ENCODE data around the gene ELOVL5. TPM values are rescaled to one million over a fixed set of nuclear protein-coding genes. Genes with fewer than 3 reads are reported as not detected.
"Not testable (repeated sequence)": the region's sequence is repeated elsewhere in the genome, so short reads cannot be mapped to it uniquely, and the experiment has no call there.

ELOVL5 gene
- total RNA-seq, 1 experiment from 2014 or later = 121 TPM

GRCh38 chr6:53317861-53318260, 30.9 kb downstream of the ELOVL5 start:
- no peak overlapping the region for H3K56ac ChIP-seq (ENCODE audit: insufficient read length, low read depth, low read length)
- Mint-ChIP-seq H3K27me3 (ENCODE audit: low read depth) (no peaks in the 10 kb centered on the region), H3K36me3 (ENCODE audit: insufficient read depth in 1 of 3, low read depth in 3 of 3) (peaks cover 0 to 3% (median 3%) of the 10 kb centered on the region in 3 experiments; a peak in 3 of 7 replicates), H3K9me3 (no peaks in the 10 kb centered on the region), H3K4me3 (no peak overlapping the region), H3K27ac (peak overlapping the region in 1 of 3 experiments; percentile 59; a peak in 1 of 7 replicates), H3K4me1 (peaks cover 28 to 30% of the 10 kb centered on the region in 2 experiments)
- no peak overlapping the region for H3K4ac ChIP-seq (ENCODE audit: low read depth, low read length)
- no CpG with 5 or more reads among the region's 2 CpGs for WGBS (ENCODE audit: extremely low coverage, insufficient read length, low lambda C conversion rate)
- H3K27ac ChIP-seq (ENCODE audit: insufficient read length, low read depth, low read length) = no peak overlapping the region
- TF ChIP-seq CTCF (conservative IDR thresholded peaks at IDR 0.05) = no peak
- no peak overlapping the region for H4K8ac ChIP-seq (replicated peaks; ENCODE audit: insufficient read length, low read depth, low read length)
- no peak overlapping the region for H2AFZ ChIP-seq (ENCODE audit: low read length)
- no peak overlapping the region for H3T11ph ChIP-seq (ENCODE audit: low read length)
- no peaks in the 10 kb centered on the region for H4K20me1 ChIP-seq (ENCODE audit: control insufficient read depth, insufficient read depth, insufficient read length)
- H3K23ac ChIP-seq (ENCODE audit: insufficient read length, low read depth, low read length) = no peak overlapping the region
- no peak overlapping the region for H2BK120ac ChIP-seq (ENCODE audit: low read depth, low read length, poor library complexity, severe bottlenecking)
- H2BK12ac ChIP-seq (ENCODE audit: insufficient read length, low read depth, low read length) = no peak overlapping the region
- no peak overlapping the region for H3K9ac ChIP-seq (ENCODE audit: extremely low read depth, insufficient read length, low read length)
- H3K27me3 ChIP-seq (ENCODE audit: insufficient read depth, low read length) = no peaks in the 10 kb centered on the region
- H2AK5ac ChIP-seq (ENCODE audit: insufficient read length, low read length) = no peak overlapping the region
- H3K79me2 ChIP-seq (ENCODE audit: insufficient read depth, low read length) = peaks cover 31% of the 10 kb centered on the region; the same call in 1 of the 2 replicates
- H3K18ac ChIP-seq (ENCODE audit: insufficient read length, low read depth, low read length) = no peak overlapping the region
- no peak for DNase-seq
- no peak overlapping the region for H4K91ac ChIP-seq (ENCODE audit: insufficient read length, low read depth, low read length)
- H3K9me3 ChIP-seq (ENCODE audit: control insufficient read depth, low read depth, low read length) = no peaks in the 10 kb centered on the region
- H3K23me2 ChIP-seq (ENCODE audit: insufficient read length, low read depth, low read length, poor library complexity, severe bottlenecking) = no peaks in the 10 kb centered on the region
- no peak overlapping the region for H3K4me2 ChIP-seq (ENCODE audit: insufficient read depth, insufficient read length, low read length)
- no peak overlapping the region for H2BK20ac ChIP-seq (ENCODE audit: low read depth, low read length, poor library complexity, severe bottlenecking)
- H2BK5ac ChIP-seq (ENCODE audit: insufficient read length, low read length) = no peak overlapping the region
- H3K14ac ChIP-seq (ENCODE audit: insufficient read depth, low read length) = no peak overlapping the region
- no peak overlapping the region for H2BK15ac ChIP-seq (ENCODE audit: low read depth, low read length)
- no peaks in the 10 kb centered on the region for H3K79me1 ChIP-seq (ENCODE audit: insufficient read depth, low read depth, low read length, poor library complexity, severe bottlenecking)
- H3K4me1 ChIP-seq (ENCODE audit: insufficient read depth, low read length) = no peaks in the 10 kb centered on the region
- H4K5ac ChIP-seq (ENCODE audit: insufficient read length, low read depth, low read length) = no peak overlapping the region

DNA sequence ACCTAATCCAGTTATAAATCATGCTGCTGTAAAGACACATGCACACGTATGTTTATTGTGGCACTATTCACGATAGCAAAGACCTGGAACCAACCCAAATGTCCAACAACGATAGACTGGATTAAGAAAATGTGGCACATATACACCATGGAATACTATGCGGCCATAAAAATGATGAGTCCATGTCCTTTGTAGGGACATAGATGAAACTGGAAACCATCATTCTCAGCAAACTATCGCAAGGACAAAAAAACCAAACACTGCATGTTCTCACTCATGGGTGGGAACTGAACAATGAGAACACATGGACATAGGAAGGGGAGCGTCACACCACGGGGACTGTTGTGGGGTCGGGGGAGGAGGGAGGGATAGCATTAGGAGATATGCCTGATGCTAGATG, 31.5 kb downstream of the ELOVL5 start:
- not testable (repeated sequence) for H3K27me3 ChIP-seq (ENCODE audit: insufficient read depth, low read length); H3K4me1 ChIP-seq (ENCODE audit: insufficient read depth, low read length); H4K5ac ChIP-seq (ENCODE audit: insufficient read length, low read depth, low read length); H2BK12ac ChIP-seq (ENCODE audit: insufficient read length, low read depth, low read length); H3K23ac ChIP-seq (ENCODE audit: insufficient read length, low read depth, low read length); H3K9me3 Mint-ChIP-seq; H4K8ac ChIP-seq (replicated peaks; ENCODE audit: insufficient read length, low read depth, low read length); H3T11ph ChIP-seq (ENCODE audit: low read length); H2BK20ac ChIP-seq (ENCODE audit: low read depth, low read length, poor library complexity, severe bottlenecking); H2BK15ac ChIP-seq (ENCODE audit: low read depth, low read length); H3K27ac ChIP-seq (ENCODE audit: insufficient read length, low read depth, low read length); H3K23me2 ChIP-seq (ENCODE audit: insufficient read length, low read depth, low read length, poor library complexity, severe bottlenecking); H3K56ac ChIP-seq (ENCODE audit: insufficient read length, low read depth, low read length); H3K14ac ChIP-seq (ENCODE audit: insufficient read depth, low read length); H3K4me3 Mint-ChIP-seq; H4K20me1 ChIP-seq (ENCODE audit: control insufficient read depth, insufficient read depth, insufficient read length); H3K4me2 ChIP-seq (ENCODE audit: insufficient read depth, insufficient read length, low read length); H3K4ac ChIP-seq (ENCODE audit: low read depth, low read length); H3K27me3 Mint-ChIP-seq (ENCODE audit: low read depth); H4K91ac ChIP-seq (ENCODE audit: insufficient read length, low read depth, low read length); DNase-seq; H3K9me3 ChIP-seq (ENCODE audit: control insufficient read depth, low read depth, low read length); H3K36me3 Mint-ChIP-seq (ENCODE audit: insufficient read depth in 1 of 3, low read depth in 3 of 3); H2BK120ac ChIP-seq (ENCODE audit: low read depth, low read length, poor library complexity, severe bottlenecking); H3K9ac ChIP-seq (ENCODE audit: extremely low read depth, insufficient read length, low read length); H3K18ac ChIP-seq (ENCODE audit: insufficient read length, low read depth, low read length); H2BK5ac ChIP-seq (ENCODE audit: insufficient read length, low read length); H3K79me1 ChIP-seq (ENCODE audit: insufficient read depth, low read depth, low read length, poor library complexity, severe bottlenecking); H2AK5ac ChIP-seq (ENCODE audit: insufficient read length, low read length); H2AFZ ChIP-seq (ENCODE audit: low read length); H3K27ac Mint-ChIP-seq
- WGBS (ENCODE audit: extremely low coverage, insufficient read length, low lambda C conversion rate) = no CpG with 5 or more reads among the region's 8 CpGs
- peaks cover 23 to 25% of the 10 kb centered on the region in 2 experiments for H3K4me1 Mint-ChIP-seq
- peaks cover 31% of the 10 kb centered on the region; the same call in 1 of the 2 replicates for H3K79me2 ChIP-seq (ENCODE audit: insufficient read depth, low read length)

All from H9 (cell line).